IMR-90 (cell line): ENCODE measurements around the gene VPS33B. TPM values are rescaled to one million over a fixed set of nuclear protein-coding genes. Genes with fewer than 3 reads are reported as not detected.

Experiments used
- ATAC-seq: fragments of 200-7000 bp; cut with Tn5 transposase; 2 replicates; pipeline ENCODE4 v1.9.1; 2020; ENCODE audit warnings: low read depth, mild to moderate bottlenecking, moderate library complexity
- BruUV-seq: library from RNA; stranded (reverse); fragments of 400-500 nt; replicated peaks from 2 replicates; lab custom pipeline; 2021; lab: Mats Ljungman, UMichigan
- CTCF ChIA-PET: fragments of 300-600 bp; formaldehyde crosslinking; extraction: SDS; loops from one replicate; lab custom pipeline; 2021; ENCODE audit warnings: antibody characterized with exemption; lab: Yijun Ruan, JAX
- POLR2A ChIA-PET: fragments of 300-600 bp; sonication (Branson Sonifier 250); formaldehyde crosslinking; loops from one replicate; lab custom pipeline; 2022; ENCODE audit warnings: antibody characterized with exemption; ENCODE audit not compliant: unreplicated experiment; lab: Charles Lee
- DNase-seq: peaks from one replicate; pipeline ENCODE4 v3.0.0; 2013
- H2AFZ ChIP-seq: replicated peaks from 2 replicates; pipeline ENCODE3; 2013; ENCODE audit warnings: low read length, mild to moderate bottlenecking; ENCODE audit not compliant: poor library complexity
- H2AK5ac ChIP-seq: 2 replicates; pipeline ENCODE4 v1.6.1; 2013; ENCODE audit warnings: low read depth, low read length, inconsistent platforms
- H2AK9ac ChIP-seq: replicated peaks from 2 replicates; pipeline ENCODE3; 2013; ENCODE audit warnings: mild to moderate bottlenecking, low read depth, low read length, moderate library complexity; ENCODE audit not compliant: poor library complexity
- H2BK120ac ChIP-seq: 2 replicates; pipeline ENCODE4 v1.6.1; 2013; ENCODE audit warnings: low read depth, low read length, inconsistent platforms
- H2BK15ac ChIP-seq: 3 replicates; pipeline ENCODE4 v1.6.1; 2013; ENCODE audit warnings: low read depth, low read length, inconsistent platforms
- H2BK20ac ChIP-seq: 2 replicates; pipeline ENCODE4 v1.6.1; 2013; ENCODE audit warnings: low read depth, mild to moderate bottlenecking, inconsistent platforms, low read length, moderate library complexity
- H2BK5ac ChIP-seq: 2 replicates; pipeline ENCODE4 v1.6.1; 2013; ENCODE audit warnings: mild to moderate bottlenecking, low read depth, low read length, inconsistent platforms; ENCODE audit not compliant: poor library complexity, severe bottlenecking
- H3K14ac ChIP-seq: replicated peaks from 2 replicates; pipeline ENCODE4 v1.6.1; 2013; ENCODE audit warnings: low read depth, low read length, inconsistent platforms
- H3K18ac ChIP-seq: 2 replicates; pipeline ENCODE4 v1.6.1; 2013; ENCODE audit warnings: low read depth, low read length, control low read depth
- H3K23ac ChIP-seq: 2 replicates; pipeline ENCODE4 v1.6.1; 2013; ENCODE audit warnings: low read depth, low read length, inconsistent platforms
- H3K27ac ChIP-seq: 2 replicates; pipeline ENCODE4 v1.5.1; 2013; ENCODE audit warnings: mild to moderate bottlenecking, control low read depth, low read length; ENCODE audit not compliant: insufficient read depth
- H3K27me3 ChIP-seq: 2 replicates; pipeline ENCODE4 v1.6.1; 2013; ENCODE audit warnings: low read length; ENCODE audit not compliant: control insufficient read depth, insufficient read depth
- H3K36me3 ChIP-seq: 2 replicates; pipeline ENCODE4 v1.6.1; 2013; ENCODE audit warnings: low read length, mixed read lengths; ENCODE audit not compliant: control insufficient read depth, insufficient read depth
- H3K4ac ChIP-seq: 2 replicates; pipeline ENCODE4 v1.6.1; 2013; ENCODE audit warnings: low read depth, low read length, inconsistent platforms
- H3K4me1 ChIP-seq: 2 replicates; pipeline ENCODE4 v1.6.1; 2013; ENCODE audit warnings: low read length, mixed read lengths; ENCODE audit not compliant: control insufficient read depth, insufficient read depth
- H3K4me2 ChIP-seq: 2 replicates; pipeline ENCODE4 v1.6.1; 2013; ENCODE audit warnings: low read depth, mild to moderate bottlenecking, control low read depth, low read length, moderate library complexity
- H3K4me3 ChIP-seq: 2 replicates; pipeline ENCODE4 v1.5.1; 2013; ENCODE audit warnings: low read depth, mild to moderate bottlenecking, control low read depth, low read length, moderate library complexity; ENCODE audit not compliant: insufficient read depth
- H3K56ac ChIP-seq: 2 replicates; pipeline ENCODE4 v1.6.1; 2013; ENCODE audit warnings: low read length, inconsistent platforms; ENCODE audit not compliant: insufficient read depth; ENCODE audit errors: extremely low read depth
- H3K79me1 ChIP-seq, 2 experiments: 2 replicates each; pipeline ENCODE4 v1.6.1; 2013; ENCODE audit warnings: low read length in 2 of 2, inconsistent platforms in 1 of 2, low read depth in 1 of 2
- H3K9ac ChIP-seq: 2 replicates; pipeline ENCODE4 v1.6.1; 2013; ENCODE audit warnings: low read depth, low read length, control low read depth
- H3K9me1 ChIP-seq: 2 replicates; pipeline ENCODE4 v1.6.1; 2013; ENCODE audit warnings: low read length, inconsistent platforms; ENCODE audit not compliant: insufficient read depth
- H3K9me3 ChIP-seq: 2 replicates; pipeline ENCODE4 v1.6.1; 2013; ENCODE audit warnings: low read length; ENCODE audit not compliant: control insufficient read depth, insufficient read depth
- H4K20me1 ChIP-seq: 2 replicates; pipeline ENCODE4 v1.6.1; 2013; ENCODE audit warnings: low read length, inconsistent platforms; ENCODE audit not compliant: insufficient read depth
- H4K5ac ChIP-seq: 2 replicates; pipeline ENCODE4 v1.6.1; 2013; ENCODE audit warnings: mild to moderate bottlenecking, low read depth, low read length, control low read depth
- H4K8ac ChIP-seq, 2 experiments: 2 replicates each; pipeline ENCODE4 v1.6.1; 2013; ENCODE audit warnings: low read depth in 2 of 2, low read length in 2 of 2, control low read depth in 1 of 2, inconsistent platforms in 1 of 2
- H4K91ac ChIP-seq: 2 replicates; pipeline ENCODE4 v1.6.1; 2013; ENCODE audit warnings: low read depth, low read length, inconsistent platforms; ENCODE audit not compliant: insufficient read depth
- BHLHE40 ChIP-seq: fragments of 150-350 bp; IDR thresholded peaks from 2 replicates; pipeline ENCODE4 v1.6.1; 2016; ENCODE audit warnings: mild to moderate bottlenecking, low read depth, low read length
- CEBPB ChIP-seq: IDR thresholded peaks from 2 replicates; pipeline ENCODE4 v1.6.1; 2012; ENCODE audit warnings: low read depth, low read length, improper control_type of control experiment
- CHD1 ChIP-seq: IDR thresholded peaks from 2 replicates; pipeline ENCODE4 v1.6.1; 2012; ENCODE audit warnings: low read depth, low read length, improper control_type of control experiment
- CTCF ChIP-seq: conservative IDR thresholded peaks from 2 replicates; pipeline ENCODE4 v1.5.1; 2012; ENCODE audit warnings: mild to moderate bottlenecking, low read depth, low read length, improper control_type of control experiment
- FOS ChIP-seq: fragments of 150-350 bp; IDR thresholded peaks from 2 replicates; pipeline ENCODE4 v1.6.1; 2016; ENCODE audit warnings: low read depth, low read length
- MAFK ChIP-seq: IDR thresholded peaks from 2 replicates; pipeline ENCODE4 v1.6.1; 2012; ENCODE audit warnings: low read depth, low read length, improper control_type of control experiment
- MAZ ChIP-seq: IDR thresholded peaks from 2 replicates; pipeline ENCODE4 v1.6.1; 2012; ENCODE audit warnings: low read depth, mild to moderate bottlenecking, low read length, improper control_type of control experiment, moderate library complexity, borderline replicate concordance
- MXI1 ChIP-seq: IDR thresholded peaks from 2 replicates; pipeline ENCODE4 v1.6.1; 2012; ENCODE audit warnings: low read depth, mild to moderate bottlenecking, low read length, moderate library complexity, borderline replicate concordance
- POLR2A ChIP-seq: IDR thresholded peaks from 2 replicates; pipeline ENCODE4 v1.6.1; 2012; ENCODE audit warnings: mild to moderate bottlenecking, low read depth, low read length
- RAD21 ChIP-seq: IDR thresholded peaks from 2 replicates; pipeline ENCODE4 v1.6.1; 2012; ENCODE audit warnings: low read length, improper control_type of control experiment
- SMC3 ChIP-seq: fragments of 150-350 bp; IDR thresholded peaks from 2 replicates; pipeline ENCODE4 v1.6.1; 2016; ENCODE audit warnings: low read depth, mild to moderate bottlenecking, antibody characterized with exemption, low read length, moderate library complexity
- WGBS, 2 experiments: methylation state at CpG; one replicate each; pipeline versions ENCODE4 v1.1.5 to v1.1.7; 2013; ENCODE audit warnings: missing lambda C conversion rate in 2 of 2; ENCODE audit not compliant: insufficient read length in 1 of 2; ENCODE audit errors: extremely low coverage in 2 of 2; 5-methylcytosine and 5-hydroxymethylcytosine counted together
- dilution Hi-C: fragments of 300-500 bp; cut with HindIII; formaldehyde crosslinking; loops from one replicate; pipeline ENCODE4 v1.14.3; 2018; ENCODE audit warnings: low sequenced_read_pairs; ENCODE audit not compliant: unreplicated experiment
- in situ Hi-C: fragments of 300-500 bp; cut with MboI; formaldehyde crosslinking; loops from 3 replicates; pipeline ENCODE4 v1.14.3; 2019; ENCODE audit warnings: low sequenced_read_pairs, inconsistent platforms, mixed read lengths
- intact Hi-C: fragments of 100-400 bp; cut with micrococcal nuclease; formaldehyde crosslinking; loops from 2 replicates; pipeline ENCODE4 v1.10.0; 2022
- polyA plus RNA-seq, 3 experiments: library from polyadenylated mRNA; depleted of rRNA; stranded (reverse); fragments of >200 nt; gene quantifications; 2 replicates each; pipeline ENCODE4 v1.2.3, GENCODE V29; 2012; ENCODE audit warnings: low replicate concordance in 1 of 3
- total RNA-seq: library from RNA; depleted of rRNA; stranded (reverse); fragments of >200 nt; gene quantifications from 2 replicates; pipeline ENCODE4 v1.2.3, GENCODE V29; 2012

Gene VPS33B
- total and polyA plus RNA-seq, 2 of the 4 experiments (the other 2 are of a cell fraction), result 9.0 to 11.3 TPM

GRCh38 chr15:91061997-91062396, 39.6 kb upstream of the VPS33B start:
- H3K14ac ChIP-seq, result no peak overlapping the region
- no peak overlapping the region for H2AK9ac ChIP-seq
- no peaks in the 10 kb centered on the region for H3K9me1 ChIP-seq
- H2AFZ ChIP-seq, result no peak overlapping the region
- no peaks in the 10 kb centered on the region for H3K36me3 ChIP-seq
- BruUV-seq, result no TSS peak
- no peak overlapping the region for H3K18ac ChIP-seq
- H2BK15ac ChIP-seq, result no peak overlapping the region
- no peak overlapping the region for H4K91ac ChIP-seq
- H4K20me1 ChIP-seq, result no peaks in the 10 kb centered on the region
- no peak for ATAC-seq
- no peak overlapping the region for H3K23ac ChIP-seq
- WGBS, 2 experiments, result 100% methylated on average over 1 of the region's 5 CpGs; no CpG with 5 or more reads in 1 of the 2 experiments
- no peaks in the 10 kb centered on the region for H3K9me3 ChIP-seq
- no peak overlapping the region for H2AK5ac ChIP-seq
- no peaks in the 10 kb centered on the region for H3K4me1 ChIP-seq
- H2BK20ac ChIP-seq, result no peak overlapping the region
- no peak overlapping the region for H3K56ac ChIP-seq
- no peak overlapping the region for H4K5ac ChIP-seq
- H4K8ac ChIP-seq, result no peak overlapping the region
- no peak overlapping the region for H3K4ac ChIP-seq
- no peaks in the 10 kb centered on the region for H3K79me1 ChIP-seq
- dilution Hi-C loops, result loop anchor here (25.0 kb wide), 1 partner anchor 200 kb away; no protein-coding TSS in a partner anchor
- intact Hi-C loops, result no loop called here
- ChIA-PET CTCF (interaction anchor here (1.5 kb wide), 1 partner anchor 210 kb away, joined by 3 read pairs; no protein-coding TSS in a partner anchor), POLR2A (no interaction called here)
- TF ChIP-seq POLR2A (no peak), CEBPB (no peak), CHD1 (no peak), FOS (no peak), SMC3 (no peak), MAZ (no peak), BHLHE40 (no peak), CTCF (no peak), MXI1 (no peak), RAD21 (no peak), MAFK (no peak)
- H3K27me3 ChIP-seq, result peaks cover 6% of the 10 kb centered on the region
- no peak overlapping the region for H2BK120ac ChIP-seq
- no peak overlapping the region for H2BK5ac ChIP-seq
- H3K4me3 ChIP-seq, result no peak overlapping the region
- H3K9ac ChIP-seq, result no peak overlapping the region
- H3K27ac ChIP-seq, result no peak overlapping the region
- H3K4me2 ChIP-seq, result no peak overlapping the region
- DNase-seq, result no peak
- in situ Hi-C loops, result no loop called here
